NCI-H460 (cell line): ENCODE data around the gene AP3B1. TPM values are rescaled to one million over a fixed set of nuclear protein-coding genes. Genes with fewer than 3 reads are reported as not detected.

Experiments used
- DNase-seq: peaks from one replicate; pipeline ENCODE4 v3.0.0-alpha.2; 2016; ENCODE audit warnings: low read depth; ENCODE audit errors: extremely low read depth
- total RNA-seq: library from RNA; depleted of rRNA; stranded (reverse); fragments of >200 nt; shearing (Covaris generic); gene quantifications from 2 replicates; pipeline ENCODE4 v1.2.3, GENCODE V29; 2014

Gene AP3B1
- total RNA-seq, 1 experiment from 2014 or later: 66.3 TPM

DNA sequence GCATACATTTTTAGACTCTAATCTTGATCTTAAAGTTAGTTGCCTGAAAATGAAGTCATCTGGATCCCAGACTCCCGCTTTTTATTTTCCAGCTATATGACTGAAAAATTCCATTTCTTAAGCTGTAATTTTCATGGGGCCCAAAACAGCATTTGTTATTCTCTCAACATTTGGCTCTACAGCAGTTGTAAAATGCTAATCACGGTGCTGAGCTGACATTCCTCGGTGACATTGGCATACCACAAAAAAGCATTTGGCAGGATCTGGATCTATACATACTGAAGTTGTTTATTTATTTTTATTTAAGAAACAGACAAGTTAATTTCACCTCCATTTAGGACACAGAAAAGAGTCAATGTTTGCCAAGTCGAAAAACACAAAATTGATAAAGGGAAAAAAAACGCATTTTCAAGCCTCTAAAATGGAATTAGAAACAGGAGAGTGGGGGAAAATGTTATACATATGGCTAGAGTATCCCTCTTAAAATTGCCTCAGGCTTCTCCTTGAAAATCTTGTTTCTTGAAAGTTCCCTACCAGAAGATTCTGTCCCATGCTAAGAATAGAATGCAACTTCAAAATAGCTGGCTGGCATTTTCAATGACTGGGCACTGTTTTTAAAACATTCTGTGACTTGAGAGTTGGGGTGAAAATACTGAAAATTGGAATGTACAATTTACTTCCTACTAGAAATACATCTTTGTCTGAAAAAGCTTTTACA, 310.9 kb downstream of the AP3B1 start:
- DNase-seq: no peak

GRCh38 chr5:77981820-77982219, 312.7 kb downstream of the AP3B1 start:
- no peak for DNase-seq

GRCh38 chr5:77974576-77974975, 319.9 kb downstream of the AP3B1 start:
- no peak for DNase-seq

DNA sequence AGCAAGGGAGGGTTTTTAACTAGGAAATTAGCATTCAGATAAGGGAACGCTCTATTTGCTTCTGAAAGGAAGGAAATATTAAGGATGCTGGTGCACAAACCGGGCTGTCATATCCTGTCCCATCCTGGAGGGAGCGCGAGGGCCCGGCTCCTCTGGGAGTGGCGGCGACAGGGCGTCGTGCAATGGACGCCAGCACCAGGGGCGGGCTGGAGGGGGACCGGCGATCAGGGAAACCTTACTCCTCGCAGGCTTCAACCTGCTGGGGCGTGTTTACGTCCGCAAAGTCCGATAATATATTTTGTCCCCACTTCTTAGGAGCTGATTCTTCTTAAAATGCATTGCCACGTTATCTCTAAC, 321.3 kb downstream of the AP3B1 start:
- DNase-seq: no peak

- no peak for DNase-seq
Measured at GRCh38 chr5:77972469-77973252, 321.8 kb downstream of the AP3B1 start.

DNA sequence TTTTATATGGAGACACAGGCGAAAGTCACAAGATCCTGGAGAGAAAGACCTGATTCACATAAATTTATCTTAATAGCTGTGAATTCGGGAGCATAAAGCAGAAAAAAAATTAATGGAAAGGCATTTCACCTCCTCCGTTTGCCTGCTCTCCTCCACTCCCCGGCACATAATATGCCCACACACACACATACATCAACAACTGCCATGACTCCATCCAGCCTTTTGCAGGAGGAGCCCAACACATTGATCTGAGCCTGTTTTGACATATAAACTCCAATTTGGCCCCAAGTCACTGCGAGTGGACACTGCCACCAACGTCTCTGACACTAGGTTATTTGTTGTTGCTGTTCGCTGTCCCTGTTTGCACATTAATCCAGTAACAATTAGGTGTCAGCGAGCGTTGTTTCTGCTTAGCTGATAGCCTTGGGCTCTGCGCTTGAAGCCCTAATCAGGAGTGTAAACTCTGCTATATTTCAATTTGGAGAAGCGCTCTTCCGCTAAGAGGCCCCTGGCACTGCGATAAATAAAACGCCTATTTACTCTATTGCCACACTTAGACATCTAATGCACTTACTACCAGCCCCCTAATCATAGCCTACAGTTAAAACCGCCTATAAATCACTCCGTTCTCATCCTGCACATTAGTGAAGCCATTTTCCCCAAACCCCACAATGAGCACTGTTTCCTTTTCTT, 322.6 kb downstream of the AP3B1 start:
- DNase-seq: no peak

- no peak for DNase-seq
Measured at GRCh38 chr5:77970891-77971290, 323.6 kb downstream of the AP3B1 start.

GRCh38 chr5:77963795-77964194, 330.7 kb downstream of the AP3B1 start:
- DNase-seq: no peak

DNA sequence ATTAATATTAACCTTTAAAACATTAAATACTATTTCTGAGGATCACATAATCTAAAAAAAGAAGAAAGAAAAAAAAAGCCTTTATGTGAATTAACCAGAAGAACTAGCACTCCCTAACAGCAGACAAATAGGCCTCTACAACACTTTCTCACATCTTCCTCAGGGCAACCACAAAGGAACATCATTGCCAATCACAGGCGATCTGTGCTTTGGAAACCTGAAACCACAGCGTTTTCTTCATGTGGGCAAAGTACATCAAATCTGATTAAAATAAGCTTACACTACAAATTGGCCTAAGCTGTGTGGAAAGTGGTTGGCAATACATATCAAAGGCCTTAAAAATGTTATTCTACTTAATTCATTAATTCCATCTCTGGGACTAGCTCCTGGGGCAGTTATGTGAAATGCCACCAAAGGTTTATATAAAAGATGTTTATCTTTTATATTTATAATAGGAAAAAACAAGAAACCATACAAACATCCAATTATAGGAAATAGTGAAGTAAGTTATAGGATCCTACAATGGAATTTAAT, 333.6 kb downstream of the AP3B1 start:
- DNase-seq: no peak

- DNase-seq: no peak
Measured at GRCh38 chr5:77960305-77960704, 334.2 kb downstream of the AP3B1 start.

DNA sequence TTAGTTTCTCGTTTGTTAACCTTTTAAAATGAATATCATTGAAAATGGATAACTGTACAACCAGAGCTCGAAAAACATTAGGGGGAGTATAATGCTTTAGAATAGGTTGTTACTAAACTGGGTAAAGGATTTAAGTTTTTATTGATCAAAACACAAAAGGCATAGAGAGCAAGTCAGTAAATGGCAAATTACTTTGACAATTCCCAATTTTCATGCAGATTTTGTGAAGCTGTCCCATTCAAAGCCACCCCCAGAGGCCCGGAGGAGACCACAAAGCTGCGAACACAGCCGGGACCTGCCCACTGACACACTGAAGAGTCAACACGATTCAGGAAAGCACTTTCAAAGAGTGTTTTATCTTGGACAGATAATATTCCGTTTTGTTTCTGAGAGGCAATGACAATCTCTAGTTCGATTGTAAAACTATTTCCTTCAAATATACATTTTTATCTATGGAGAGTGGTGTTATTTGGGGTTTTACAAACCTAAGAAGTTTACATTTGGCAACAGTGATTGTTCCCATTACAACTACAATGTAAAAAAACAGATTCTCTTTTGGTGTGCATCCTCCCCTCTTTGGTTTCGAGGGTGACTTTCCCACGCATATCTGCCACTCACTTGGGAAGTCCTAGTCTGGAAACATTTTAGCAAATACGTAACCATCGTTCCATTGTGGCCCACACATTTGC, 335.7 kb downstream of the AP3B1 start:
- no peak for DNase-seq

- DNase-seq: no peak
Measured at GRCh38 chr5:77957931-77958521, 336.5 kb downstream of the AP3B1 start.

DNA sequence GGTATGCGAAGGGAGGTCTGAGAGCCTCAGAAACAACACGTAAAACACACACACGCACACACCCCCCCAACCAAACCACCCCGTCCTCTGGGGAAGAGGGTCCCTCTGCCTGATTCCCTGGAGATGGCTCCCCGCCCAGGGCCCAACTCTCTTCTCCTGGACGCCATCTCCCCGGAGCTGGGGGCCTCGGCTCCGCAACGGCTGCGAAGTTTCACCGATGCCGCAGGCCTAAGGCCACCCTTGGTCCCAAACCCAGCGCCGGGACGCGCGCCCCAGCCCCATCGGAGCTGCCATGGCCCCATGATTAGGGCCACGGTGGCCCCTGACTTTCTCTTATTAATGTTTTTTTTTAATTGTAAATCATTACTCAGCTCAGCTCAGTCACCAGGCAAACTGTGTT, 337.0 kb downstream of the AP3B1 start:
- DNase-seq: no peak

DNA sequence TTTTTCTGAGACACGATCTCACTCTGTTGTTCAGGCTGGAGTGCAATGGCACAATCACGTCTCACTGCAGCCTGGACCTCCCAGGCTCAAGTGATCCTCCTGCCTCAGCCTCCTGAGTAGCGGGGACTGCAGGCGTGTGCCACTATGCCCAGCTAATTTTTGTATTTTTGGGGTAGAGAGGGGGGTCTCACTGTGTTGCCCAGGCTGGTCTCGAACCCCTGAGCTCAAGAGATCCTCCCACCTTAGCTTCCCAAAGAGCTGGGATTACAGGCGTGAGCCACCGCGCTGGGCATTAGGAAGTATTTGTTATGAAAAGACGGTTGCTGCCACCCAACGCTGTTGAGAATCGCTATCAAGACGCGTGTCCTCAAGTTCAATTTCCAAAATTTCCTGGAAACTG, 337.4 kb downstream of the AP3B1 start:
- DNase-seq: no peak

DNA sequence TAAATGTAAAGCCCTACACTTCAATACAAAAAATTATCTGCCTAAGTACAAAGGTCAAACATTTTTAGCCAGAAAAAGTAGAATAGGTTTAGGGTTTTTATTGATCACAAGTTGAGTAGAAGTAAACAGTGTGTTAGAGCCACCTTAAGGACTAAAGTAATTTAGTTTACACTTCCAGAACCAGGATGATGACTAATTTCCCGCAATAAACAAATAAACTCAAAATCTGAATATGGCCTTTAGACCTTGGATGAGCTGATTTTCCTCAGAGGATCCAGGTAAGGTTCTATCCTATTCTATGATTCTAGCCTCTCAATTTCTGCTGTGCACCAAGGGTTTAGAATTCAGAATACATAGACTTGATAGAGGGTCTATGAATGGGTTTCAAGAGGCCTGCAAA, 338.9 kb downstream of the AP3B1 start:
- no peak for DNase-seq

GRCh38 chr5:77953374-77953773, 341.1 kb downstream of the AP3B1 start:
- DNase-seq: no peak

DNA sequence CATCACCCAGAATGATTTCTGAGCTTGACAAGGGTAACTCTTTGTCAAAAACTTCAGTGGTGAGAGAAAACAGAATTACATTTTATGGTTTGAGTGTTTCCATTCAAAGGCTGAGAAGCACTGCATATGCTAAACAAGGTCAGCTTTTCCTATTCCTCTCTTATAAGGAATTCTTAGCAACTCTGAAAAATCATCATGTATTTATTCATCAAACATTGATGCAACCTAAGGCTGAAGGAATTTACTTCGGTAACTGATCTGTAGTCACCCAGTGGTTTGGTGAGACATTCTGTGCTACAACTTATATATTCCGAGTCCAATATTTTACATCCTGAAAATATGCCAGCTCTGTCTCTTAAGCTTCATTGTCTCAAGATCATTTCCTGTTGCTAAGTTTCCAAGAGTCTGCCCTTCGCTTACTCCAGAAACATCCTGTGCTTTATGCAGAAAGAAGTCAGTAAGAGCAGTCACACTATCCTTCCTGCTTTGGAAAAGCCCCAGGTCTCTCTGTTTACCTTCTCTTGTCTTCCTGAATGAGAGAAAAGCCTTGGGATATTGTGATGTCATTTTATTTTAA, 341.8 kb downstream of the AP3B1 start:
- DNase-seq: no peak
